HG02610 (cell line): ENCODE data around the gene GAS2L1.

Source experiments
- ATAC-seq: cut with Tn5 transposase; IDR thresholded peaks from one replicate; pipeline ENCODE4 v1.9.1; 2021; ENCODE audit warnings: mild to moderate bottlenecking, moderate library complexity; ENCODE audit not compliant: unreplicated experiment

Gene GAS2L1

DNA sequence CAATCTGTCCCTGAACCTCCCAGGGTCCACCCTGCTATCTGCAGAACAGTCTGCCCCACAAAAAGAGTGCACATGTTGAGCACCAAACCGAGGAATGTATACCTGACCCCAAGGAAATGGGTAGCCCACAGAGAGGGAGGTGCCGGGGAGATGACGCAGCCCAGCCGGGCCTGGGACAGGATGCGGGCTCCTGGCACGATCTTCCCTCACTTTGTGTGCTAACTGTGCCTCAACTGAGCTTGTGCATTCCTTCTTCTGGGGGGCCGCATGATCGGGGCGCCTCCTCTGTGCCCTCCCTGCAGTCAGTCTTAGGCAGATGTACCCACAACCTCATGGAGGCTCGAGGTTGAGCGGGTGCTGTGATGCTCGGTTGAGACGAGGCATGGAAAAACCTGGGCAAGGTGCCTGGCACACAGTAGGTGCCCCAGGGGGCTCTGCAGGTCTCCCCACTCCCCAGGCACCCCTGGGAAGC lies 2.4 kb downstream of the GAS2L1 start:
- no peak for ATAC-seq

DNA sequence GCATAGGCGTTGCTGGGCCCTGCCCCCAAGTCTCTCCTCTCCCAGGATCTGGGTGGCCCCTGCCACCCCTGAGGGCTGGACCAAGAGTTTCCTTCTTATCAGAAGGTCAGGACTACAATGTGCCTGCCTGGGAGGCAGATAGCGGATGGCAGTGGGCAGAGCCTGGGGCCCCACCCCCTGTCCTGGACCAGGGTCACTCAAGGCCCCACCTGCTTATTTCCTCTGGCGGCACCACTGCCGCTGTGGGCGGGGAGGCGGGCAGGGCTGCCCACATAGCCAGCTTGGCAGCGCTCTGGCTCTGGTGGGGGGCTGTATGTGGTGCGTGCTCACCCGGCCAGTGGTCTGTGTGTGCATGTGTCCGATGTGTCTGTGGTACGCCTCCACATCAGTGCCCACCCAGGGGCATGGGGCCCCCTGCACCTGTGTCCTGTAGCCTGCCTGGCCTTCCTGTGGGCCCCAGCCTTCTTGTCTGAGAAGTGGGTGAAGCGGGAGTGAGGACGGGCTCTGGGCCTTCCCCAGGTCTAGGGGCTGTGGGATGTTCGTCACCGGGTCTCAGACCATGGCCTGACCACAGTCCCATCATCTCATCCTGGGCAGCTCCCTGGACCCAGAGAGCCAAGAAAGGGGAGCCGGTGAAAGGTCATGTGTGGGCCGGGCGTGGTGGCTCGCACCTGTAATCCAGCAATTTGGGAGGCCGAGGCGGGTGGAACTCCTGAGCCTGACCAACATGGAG lies 3.0 kb downstream of the GAS2L1 start:
- no peak for ATAC-seq

DNA sequence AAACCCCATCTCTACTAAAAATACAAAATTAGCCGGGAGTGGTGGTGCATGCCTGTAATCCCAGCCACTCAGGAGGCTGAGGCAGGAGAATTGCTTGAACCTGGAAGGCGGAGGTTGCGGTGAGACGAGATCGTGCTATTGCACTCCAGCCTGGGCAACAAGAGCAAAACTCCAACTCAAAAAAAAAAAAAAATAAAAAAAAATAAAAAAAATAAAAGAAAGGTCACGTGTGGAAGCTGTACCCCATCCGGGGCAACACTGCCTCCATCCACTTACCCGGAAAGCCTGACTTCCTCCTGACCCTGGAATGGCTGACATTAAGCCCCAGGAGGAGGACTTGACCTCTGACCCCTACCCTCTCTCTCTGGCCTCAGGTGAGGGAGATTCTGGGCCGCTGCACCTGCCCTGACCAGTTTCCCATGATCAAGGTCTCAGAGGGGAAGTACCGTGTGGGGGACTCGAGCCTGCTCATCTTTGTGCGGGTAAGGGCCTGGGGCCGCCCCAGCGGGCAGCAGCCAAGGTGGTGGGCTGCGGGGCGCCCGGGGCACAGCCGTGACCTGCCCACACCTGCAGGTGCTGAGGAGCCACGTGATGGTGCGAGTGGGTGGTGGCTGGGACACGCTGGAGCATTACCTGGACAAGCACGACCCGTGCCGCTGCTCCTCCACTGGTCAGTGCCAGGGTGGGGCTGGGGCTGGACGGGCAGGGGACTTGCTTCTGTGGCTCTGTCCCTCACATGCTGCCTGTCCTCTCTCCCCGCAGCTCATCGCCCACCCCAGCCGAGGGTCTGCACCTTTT lies 3.8 kb downstream of the GAS2L1 start:
- no peak for ATAC-seq

DNA sequence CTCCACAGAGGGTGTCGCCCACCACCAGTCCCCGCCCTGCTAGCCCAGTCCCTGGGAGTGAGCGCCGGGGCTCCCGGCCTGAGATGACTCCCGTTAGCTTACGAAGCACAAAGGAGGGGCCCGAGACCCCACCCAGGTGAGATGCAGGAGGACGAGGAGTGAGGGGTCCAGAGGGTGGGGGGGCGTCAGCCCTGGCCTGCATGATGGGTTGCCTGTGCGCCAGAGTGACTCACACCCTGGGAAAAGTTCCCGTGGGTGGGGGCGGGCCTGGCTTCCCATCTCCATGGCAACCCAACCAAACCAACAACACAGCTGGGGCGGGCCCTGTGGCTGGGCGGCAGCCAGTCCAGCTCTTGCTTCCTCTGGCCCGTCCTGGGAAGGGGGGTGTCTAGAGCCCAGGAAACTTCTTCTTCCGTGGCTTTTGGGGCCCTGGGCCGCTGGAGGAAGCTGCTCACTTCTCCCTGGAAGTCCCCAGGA lies 4.5 kb downstream of the GAS2L1 start:
- ATAC-seq = no peak

GRCh38 chr22:29311464-29312217 lies 5.2 kb downstream of the GAS2L1 start:
- ATAC-seq = no peak

DNA sequence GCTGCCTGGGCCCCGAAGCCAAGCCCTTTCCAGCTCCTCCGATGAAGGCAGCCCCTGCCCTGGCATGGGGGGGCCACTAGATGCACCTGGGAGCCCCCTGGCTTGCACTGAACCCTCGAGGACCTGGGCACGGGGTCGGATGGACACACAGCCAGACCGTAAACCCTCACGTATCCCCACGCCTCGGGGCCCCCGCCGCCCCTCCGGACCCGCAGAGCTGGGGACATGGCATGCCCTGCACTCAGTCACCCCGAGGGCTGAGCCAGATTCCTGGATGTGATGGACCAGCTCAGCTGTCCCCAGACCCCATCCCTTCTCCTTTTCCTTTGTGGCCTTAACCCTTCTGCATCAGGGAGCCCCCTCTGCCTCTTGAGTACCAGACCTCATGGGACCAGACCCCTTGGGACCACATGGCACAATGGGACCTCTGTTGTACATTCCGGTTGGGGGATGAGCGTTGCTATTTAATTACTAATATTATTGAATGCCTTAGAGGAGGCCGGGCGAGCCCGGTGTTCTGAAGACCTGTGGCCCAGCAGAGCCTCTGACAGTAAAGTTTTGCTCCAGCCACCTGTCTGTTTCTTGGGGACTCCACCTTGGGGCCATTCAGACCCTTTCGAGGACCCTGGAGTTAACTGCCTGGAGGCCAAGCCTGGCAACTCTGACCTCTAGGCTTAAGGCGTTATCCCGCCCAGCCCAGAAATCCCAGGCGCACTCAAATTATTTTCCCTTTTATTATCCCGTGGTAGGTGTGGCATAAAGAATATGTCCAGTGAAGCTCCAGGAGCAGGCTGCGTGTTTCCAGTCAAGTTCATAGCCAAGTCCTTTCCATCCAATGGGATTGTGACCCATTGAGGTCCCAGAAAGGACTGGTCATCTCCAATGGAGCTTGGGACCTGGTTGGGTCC lies 6.0 kb downstream of the GAS2L1 start:
- no peak for ATAC-seq

DNA sequence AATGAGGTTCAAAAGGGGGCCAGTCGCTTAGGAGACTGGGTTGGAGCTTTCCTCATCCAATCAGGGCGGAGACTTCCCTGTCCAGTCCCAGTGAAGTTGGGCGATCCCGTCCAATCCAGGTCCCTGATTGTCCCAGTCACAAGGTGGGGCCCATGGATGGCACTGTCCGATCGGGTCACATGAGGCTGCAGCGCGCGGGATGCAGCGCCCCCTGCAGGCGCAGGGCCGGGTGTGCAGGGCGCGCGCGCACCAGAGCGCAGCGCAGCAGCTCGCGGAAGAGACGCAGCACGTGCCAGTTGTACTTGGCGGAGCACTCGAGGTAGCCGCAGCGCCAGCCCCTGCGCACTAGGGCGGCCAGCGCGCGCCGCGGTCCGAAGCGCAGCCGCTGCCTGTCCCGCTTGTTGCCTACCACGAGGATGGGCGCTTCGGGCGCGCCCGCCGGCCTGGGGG lies 6.7 kb downstream of the GAS2L1 start:
- no peak for ATAC-seq

- no peak for ATAC-seq
Observed at GRCh38 chr22:29313576-29314466, 7.4 kb downstream of the GAS2L1 start.

DNA sequence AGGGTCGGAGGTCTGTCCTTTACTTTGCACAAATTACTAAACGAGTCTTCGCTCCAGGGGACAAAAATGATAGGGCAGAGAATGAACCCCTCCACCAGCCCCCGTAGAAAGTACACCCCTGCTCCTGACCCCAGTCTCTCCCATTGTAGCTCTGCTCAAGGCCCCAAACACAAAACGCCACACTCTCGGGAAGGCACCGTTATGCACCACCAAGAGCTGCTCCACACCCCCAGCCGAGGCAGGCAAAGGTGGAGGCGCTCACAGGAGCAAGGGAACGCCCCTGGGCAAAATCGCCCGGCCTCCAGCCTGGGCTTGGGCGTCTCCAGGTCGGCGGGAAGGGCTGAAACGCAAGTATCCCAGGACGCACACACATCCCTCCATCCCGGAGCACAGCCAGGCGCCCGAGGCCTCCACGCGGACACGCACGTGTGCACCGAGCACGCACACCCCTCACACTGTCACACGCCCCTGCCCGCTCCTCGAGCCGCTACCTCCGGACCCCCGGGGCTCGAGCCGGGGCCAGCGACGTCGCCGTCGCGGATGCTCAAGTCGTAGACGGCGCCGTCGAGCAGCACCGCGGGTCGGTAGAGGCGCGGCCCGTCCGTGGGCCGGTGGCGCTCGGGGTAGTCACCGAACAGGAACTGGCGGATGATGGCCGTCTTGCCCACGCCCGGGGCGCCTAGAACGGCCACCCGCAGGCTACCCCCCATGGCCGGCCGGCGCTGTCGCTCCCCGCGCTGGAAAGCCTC lies 8.3 kb downstream of the GAS2L1 start:
- no peak for ATAC-seq

DNA sequence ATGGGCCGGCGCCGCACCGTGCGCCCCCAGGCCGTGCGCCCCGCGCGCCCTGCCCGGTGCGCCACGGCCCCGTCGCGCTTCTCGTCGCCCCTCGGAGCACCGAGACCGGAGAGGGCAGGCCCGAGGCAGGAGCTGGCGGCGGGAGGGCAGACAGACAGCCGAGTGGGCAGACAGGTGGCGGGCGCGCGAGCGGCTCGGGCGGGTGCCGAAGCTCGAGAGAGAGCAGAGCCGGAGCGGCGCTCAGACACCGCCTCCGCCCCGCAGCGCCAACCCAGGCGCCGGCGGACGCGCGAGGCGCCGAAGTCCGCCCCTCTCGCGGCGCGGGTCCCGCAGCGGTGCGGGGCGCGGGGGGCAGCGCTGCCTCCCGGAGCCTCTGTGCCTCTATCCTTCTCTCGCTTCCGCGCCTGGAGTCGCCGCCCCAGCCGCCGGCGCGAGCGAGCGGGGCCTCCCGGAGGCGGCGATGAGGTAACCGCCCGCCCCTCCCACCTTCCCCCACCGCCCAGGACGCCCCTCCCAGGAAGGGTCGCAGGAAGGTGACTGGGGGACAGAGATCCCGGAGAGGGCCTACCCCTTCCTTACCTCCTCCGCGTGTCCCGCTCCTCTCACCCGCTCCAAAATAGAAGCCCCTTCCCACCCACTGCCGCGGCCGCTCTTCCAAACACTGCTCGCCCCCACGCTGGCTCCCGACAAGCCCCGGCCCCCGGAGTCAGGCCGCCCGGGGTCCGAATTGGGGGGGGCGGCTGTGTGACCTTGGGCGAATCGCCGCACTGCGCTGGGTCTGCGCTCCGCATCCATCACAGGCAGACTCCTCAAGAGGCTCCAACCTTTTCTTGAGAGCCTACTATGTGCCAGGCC lies 9.1 kb downstream of the GAS2L1 start, which contains the start of gene RASL10A:
TSS of gene RASL10A (minus strand) at position 412 of the 855 bp plus-strand sequence. CDS start 451 bp downstream, outside the sequence.
- ATAC-seq = no peak

DNA sequence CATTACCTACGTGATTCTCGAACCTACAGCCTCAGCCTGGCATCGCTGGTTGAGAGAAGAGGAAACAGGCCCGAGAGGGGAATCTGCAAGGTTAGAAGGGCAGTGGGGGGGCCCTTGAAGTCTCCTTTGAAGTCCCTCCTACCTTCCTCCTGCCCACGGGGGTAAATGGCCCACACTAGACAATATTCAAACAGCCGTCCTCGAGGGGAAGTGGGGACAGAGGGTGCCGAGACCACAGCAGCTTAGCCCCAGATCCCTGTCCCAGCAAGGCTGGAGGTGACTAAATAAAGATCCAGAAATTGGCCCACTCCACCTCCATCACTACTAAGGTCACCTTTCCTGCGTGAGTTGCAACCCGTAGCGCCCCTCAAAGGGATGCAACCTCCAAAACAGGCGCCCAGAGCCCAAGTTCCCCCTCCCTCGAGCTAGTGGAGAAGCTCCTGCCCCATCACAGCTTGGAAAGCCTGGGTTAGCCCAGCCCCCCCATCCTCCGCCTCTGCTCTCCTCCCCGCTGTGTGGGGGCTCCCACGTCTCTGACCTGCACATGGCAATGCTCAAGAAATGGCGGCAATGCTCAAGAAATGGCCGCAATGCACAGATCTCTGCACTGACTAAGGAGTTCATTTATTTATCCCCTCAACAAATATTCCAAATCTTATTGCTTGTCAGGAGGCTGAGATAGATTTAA lies 9.8 kb downstream of the GAS2L1 start:
- no peak for ATAC-seq

DNA sequence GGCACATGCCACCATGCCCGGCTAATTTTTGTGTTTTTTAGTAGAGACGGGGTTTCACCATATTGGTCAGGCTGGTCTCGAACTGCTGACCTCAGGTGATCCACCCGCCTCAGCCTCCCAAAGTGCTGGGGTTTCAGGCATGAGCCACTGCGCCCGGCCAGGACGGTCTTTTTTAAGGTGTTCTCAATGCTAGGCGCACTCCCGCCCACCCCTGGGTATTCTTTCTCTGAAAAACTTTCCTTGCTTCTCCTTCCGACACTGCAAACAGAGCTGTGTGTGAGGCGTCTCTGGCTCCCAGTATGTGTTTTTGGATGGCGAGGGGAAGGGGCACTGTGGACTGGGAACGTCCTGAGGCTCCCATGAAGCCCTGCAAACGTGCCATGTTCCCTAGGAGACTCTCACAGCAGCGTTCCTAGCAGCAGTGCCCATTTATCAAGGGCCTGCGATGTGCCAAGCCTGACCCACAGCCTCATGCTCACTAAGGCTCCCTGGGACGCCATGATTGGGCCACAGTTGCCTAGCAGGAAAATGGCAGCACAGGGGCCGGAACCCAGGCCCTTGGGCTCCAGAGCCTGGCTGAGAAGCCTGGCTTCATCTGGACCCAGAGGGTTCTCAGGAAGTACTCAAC lies 11.5 kb downstream of the GAS2L1 start:
- ATAC-seq = no peak

DNA sequence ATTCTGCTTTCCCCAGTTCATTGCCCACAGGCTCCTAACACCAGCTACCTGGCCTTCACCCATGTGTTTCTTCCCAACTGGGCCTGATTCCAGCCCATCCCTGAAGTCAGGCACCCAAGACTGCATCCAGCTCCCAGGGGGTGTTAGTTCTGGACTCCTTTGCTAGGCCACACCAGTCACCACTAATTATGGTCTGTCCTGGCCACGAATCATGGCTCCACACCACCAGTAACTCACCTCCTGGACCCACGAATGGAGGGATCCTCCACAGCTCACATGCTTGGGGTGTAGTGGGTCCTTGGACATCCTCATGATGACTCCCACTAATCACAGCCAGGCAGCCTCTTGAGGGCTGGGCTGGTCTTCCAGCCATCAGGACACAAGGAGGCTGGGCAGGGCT lies 12.6 kb downstream of the GAS2L1 start:
- no peak for ATAC-seq

- no peak for ATAC-seq
Observed at GRCh38 chr22:29320546-29320945, 14.1 kb downstream of the GAS2L1 start.

DNA sequence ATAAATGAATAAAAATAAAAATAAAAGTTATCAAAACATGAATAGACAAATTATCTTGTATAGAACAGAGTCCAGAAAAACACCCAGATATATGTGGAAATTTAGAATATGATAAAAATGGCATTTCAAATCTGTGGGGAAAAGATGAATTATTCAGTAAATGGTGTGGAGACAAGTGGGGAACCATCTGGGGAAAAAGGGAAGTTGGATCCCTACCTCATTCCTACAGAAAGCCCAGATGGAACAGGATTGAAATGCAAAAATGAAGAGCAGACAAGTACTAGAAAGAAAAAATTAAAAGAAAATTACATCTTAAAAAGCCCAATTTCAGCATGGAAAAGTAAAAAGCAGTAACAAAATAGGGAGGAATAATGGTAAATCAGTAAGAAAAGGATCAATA lies 17.2 kb downstream of the GAS2L1 start:
- no peak for ATAC-seq

DNA sequence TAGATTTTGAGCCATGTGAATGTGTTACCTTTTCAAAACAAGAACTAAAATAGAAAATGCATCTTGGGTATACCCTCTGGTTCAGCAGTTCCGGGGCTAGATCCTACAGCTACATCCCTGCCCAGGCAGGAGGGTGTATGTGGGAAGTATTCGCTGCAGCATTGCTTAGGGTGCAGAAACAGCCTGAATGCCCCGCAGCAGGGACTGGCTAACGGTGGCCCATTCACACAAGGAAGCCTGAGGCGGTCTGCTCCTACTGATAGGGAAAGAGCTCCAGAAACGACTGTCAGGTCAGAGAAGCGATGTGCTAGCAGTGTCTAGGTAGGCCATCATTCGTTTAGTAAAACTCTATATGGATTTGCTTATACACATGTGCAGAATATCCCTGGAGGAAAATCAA lies 18.9 kb downstream of the GAS2L1 start:
- ATAC-seq = no peak
